ENCODE measurements around the gene VSTM2B.
"Not testable (repeated sequence)": the region's sequence is repeated elsewhere in the genome, so short reads cannot be mapped to it uniquely, and the experiment has no call there.

The VSTM2B gene

GRCh38 chr19:29551774-29552173 is 26.0 kb downstream of the VSTM2B start:
- ATAC-seq, result no peak
- no peaks in the 10 kb centered on the region for H3K36me3 Mint-ChIP-seq

GRCh38 chr19:29552454-29553280 is 26.9 kb downstream of the VSTM2B start:
- Mint-ChIP-seq H3K4me3 (no peak overlapping the region), H3K9me3 (peaks cover 20% of the 10 kb centered on the region), H3K27me3 (peaks cover 32% of the 10 kb centered on the region), H3K4me1 (no peaks in the 10 kb centered on the region), H3K36me3 (no peaks in the 10 kb centered on the region), H3K27ac (no peak overlapping the region)
- no peak for ATAC-seq

More at GRCh38 chr19:29551774-29552173, 26.0 kb downstream of the VSTM2B start:
- Mint-ChIP-seq H3K4me3 (no peak overlapping the region), H3K27ac (no peak overlapping the region), H3K9me3 (peaks cover 20% of the 10 kb centered on the region), H3K4me1 (no peaks in the 10 kb centered on the region), H3K27me3 (peaks cover 39% of the 10 kb centered on the region)

GRCh38 chr19:29554149-29554548 is 28.4 kb downstream of the VSTM2B start:
- H3K4me1 Mint-ChIP-seq, result no peaks in the 10 kb centered on the region
- no peak overlapping the region for H3K27ac Mint-ChIP-seq
- no peak overlapping the region for H3K4me3 Mint-ChIP-seq
- H3K36me3 Mint-ChIP-seq, result no peaks in the 10 kb centered on the region
- H3K27me3 Mint-ChIP-seq, result peaks cover 21% of the 10 kb centered on the region
- peaks cover 26% of the 10 kb centered on the region for H3K9me3 Mint-ChIP-seq
- no peak for ATAC-seq

- ATAC-seq, H3K27ac Mint-ChIP-seq, H3K4me1 Mint-ChIP-seq, H3K36me3 Mint-ChIP-seq, H3K4me3 Mint-ChIP-seq: not testable (repeated sequence)
- Mint-ChIP-seq H3K27me3 (peaks cover 20% of the 10 kb centered on the region), H3K9me3 (peaks cover 18% of the 10 kb centered on the region)
Observed at GRCh38 chr19:29559110-29559509, 33.3 kb downstream of the VSTM2B start.

GRCh38 chr19:29559743-29560142 is 33.9 kb downstream of the VSTM2B start:
- Mint-ChIP-seq H3K9me3 (peaks cover 15% of the 10 kb centered on the region), H3K27ac (no peak overlapping the region), H3K27me3 (peaks cover 25% of the 10 kb centered on the region), H3K36me3 (no peaks in the 10 kb centered on the region), H3K4me1 (no peaks in the 10 kb centered on the region), H3K4me3 (no peak overlapping the region)
- no peak for ATAC-seq

- H3K4me3 Mint-ChIP-seq, result no peak overlapping the region
- no peak for ATAC-seq
- H3K4me1 Mint-ChIP-seq, result no peaks in the 10 kb centered on the region
- no peaks in the 10 kb centered on the region for H3K36me3 Mint-ChIP-seq
- no peak overlapping the region for H3K27ac Mint-ChIP-seq
- H3K27me3 Mint-ChIP-seq, result peaks cover 27% of the 10 kb centered on the region
- H3K9me3 Mint-ChIP-seq, result peaks cover 9% of the 10 kb centered on the region
Observed at GRCh38 chr19:29560313-29561075, 34.7 kb downstream of the VSTM2B start.

- ATAC-seq, result no peak
- no peak overlapping the region for H3K4me3 Mint-ChIP-seq
- H3K36me3 Mint-ChIP-seq, result no peaks in the 10 kb centered on the region
- no peak overlapping the region for H3K27ac Mint-ChIP-seq
- H3K27me3 Mint-ChIP-seq, result peaks cover 32% of the 10 kb centered on the region
- peaks cover 8% of the 10 kb centered on the region for H3K9me3 Mint-ChIP-seq
- no peaks in the 10 kb centered on the region for H3K4me1 Mint-ChIP-seq
Observed at GRCh38 chr19:29561601-29562000, 35.8 kb downstream of the VSTM2B start.

- Mint-ChIP-seq H3K27me3 (peaks cover 42% of the 10 kb centered on the region), H3K9me3 (peaks cover 8% of the 10 kb centered on the region)
Observed at GRCh38 chr19:29562299-29563297, 36.8 kb downstream of the VSTM2B start.

GRCh38 chr19:29563486-29564101 is 37.8 kb downstream of the VSTM2B start:
- ATAC-seq, result no peak
- Mint-ChIP-seq H3K4me1 (no peaks in the 10 kb centered on the region), H3K36me3 (no peaks in the 10 kb centered on the region), H3K9me3 (peaks cover 4% of the 10 kb centered on the region), H3K4me3 (no peak overlapping the region), H3K27me3 (peaks cover 50% of the 10 kb centered on the region), H3K27ac (no peak overlapping the region)

More at GRCh38 chr19:29562299-29563297, 36.8 kb downstream of the VSTM2B start:
- Mint-ChIP-seq H3K4me3 (no peak overlapping the region), H3K4me1 (no peaks in the 10 kb centered on the region), H3K27ac (no peak overlapping the region), H3K36me3 (no peaks in the 10 kb centered on the region)
- no peak for ATAC-seq

- H3K27me3 Mint-ChIP-seq, result peaks cover 56% of the 10 kb centered on the region
- no peak overlapping the region for H3K4me3 Mint-ChIP-seq
- H3K36me3 Mint-ChIP-seq, result no peaks in the 10 kb centered on the region
- no peaks in the 10 kb centered on the region for H3K9me3 Mint-ChIP-seq
- H3K27ac Mint-ChIP-seq, result no peak overlapping the region
- ATAC-seq, result no peak
- no peaks in the 10 kb centered on the region for H3K4me1 Mint-ChIP-seq
Observed at GRCh38 chr19:29564574-29565005, 38.8 kb downstream of the VSTM2B start.

GRCh38 chr19:29565171-29565570 is 39.4 kb downstream of the VSTM2B start:
- no peak overlapping the region for H3K27ac Mint-ChIP-seq
- ATAC-seq, result no peak
- H3K27me3 Mint-ChIP-seq, result peaks cover 61% of the 10 kb centered on the region
- H3K9me3 Mint-ChIP-seq, result no peaks in the 10 kb centered on the region
- no peaks in the 10 kb centered on the region for H3K36me3 Mint-ChIP-seq
- H3K4me1 Mint-ChIP-seq, result no peaks in the 10 kb centered on the region
- H3K4me3 Mint-ChIP-seq, result no peak overlapping the region

- H3K9me3 Mint-ChIP-seq, result no peaks in the 10 kb centered on the region
- no peak overlapping the region for H3K4me3 Mint-ChIP-seq
- H3K36me3 Mint-ChIP-seq, result no peaks in the 10 kb centered on the region
- no peaks in the 10 kb centered on the region for H3K4me1 Mint-ChIP-seq
- H3K27ac Mint-ChIP-seq, result no peak overlapping the region
- ATAC-seq, result no peak
- H3K27me3 Mint-ChIP-seq, result peaks cover 71% of the 10 kb centered on the region
Observed at GRCh38 chr19:29566496-29567054, 40.8 kb downstream of the VSTM2B start.

- no peak overlapping the region for H3K4me3 Mint-ChIP-seq
- H3K27me3 Mint-ChIP-seq, result peaks cover 79% of the 10 kb centered on the region
- H3K36me3 Mint-ChIP-seq, result no peaks in the 10 kb centered on the region
- H3K27ac Mint-ChIP-seq, result no peak overlapping the region
- no peaks in the 10 kb centered on the region for H3K9me3 Mint-ChIP-seq
- no peak for ATAC-seq
- H3K4me1 Mint-ChIP-seq, result no peaks in the 10 kb centered on the region
Observed at GRCh38 chr19:29567366-29567915, 41.6 kb downstream of the VSTM2B start.
